SK-N-SH (cell line): Measurements from ENCODE around the gene CRTC2. TPM values are rescaled to one million over a fixed set of nuclear protein-coding genes. Genes with fewer than 3 reads are reported as not detected.
A peak's percentile ranks its signal among the peaks of the same experiment; 100 is the strongest.

ENCODE experiments used
- CTCF ChIA-PET: fragments of 300-600, 350-600 bp; formaldehyde crosslinking; extraction: SDS; loops from one replicate; lab custom pipeline; 2021; lab: Yijun Ruan, JAX
- POLR2A ChIA-PET: fragments of 350-600 bp; sonication (Branson Sonifier 250); formaldehyde crosslinking; extraction: SDS; loops from one replicate; lab custom pipeline; 2020; ENCODE audit warnings: antibody characterized with exemption, inconsistent platforms; lab: Yijun Ruan, JAX
- DNase-seq: peaks from one replicate; pipeline ENCODE4 v3.0.0; 2012
- H2AFZ ChIP-seq: fragments of 200-600 bp; sonication (generic); 2 replicates; pipeline ENCODE4 v1.8.1; 2016; ENCODE audit warnings: antibody characterized with exemption, mild to moderate bottlenecking, low read depth
- H3F3A ChIP-seq: fragments of 200-600 bp; sonication (generic); replicated peaks from 2 replicates; pipeline ENCODE3; 2016; ENCODE audit warnings: antibody characterized with exemption, mild to moderate bottlenecking; ENCODE audit not compliant: insufficient read depth
- H3K27ac ChIP-seq, 2 experiments: fragments of 200-500 bp in 1 of 2; fragments of 200-600 bp in 1 of 2; sonication (Bioruptor generic) in 1 of 2; sonication (generic), shearing (Covaris generic) in 1 of 2; 2 replicates each; pipeline versions ENCODE4 v1.5.1 to v1.6.1; 2014 to 2016; ENCODE audit warnings: low read depth in 2 of 2, inconsistent platforms in 1 of 2, low read length in 1 of 2, mild to moderate bottlenecking in 1 of 2, mixed read lengths in 1 of 2
- H3K27me3 ChIP-seq: fragments of 200-600 bp; sonication (generic), shearing (Covaris generic); 2 replicates; pipeline ENCODE4 v1.6.1; 2016; ENCODE audit warnings: mixed run types; ENCODE audit not compliant: insufficient read depth
- H3K36me3 ChIP-seq, 2 experiments: fragments of 200-500 bp in 1 of 2; fragments of 200-600 bp in 1 of 2; sonication (Bioruptor generic) in 1 of 2; sonication (generic) in 1 of 2; replicated peaks in 1 of 2; 2 replicates each; pipeline versions ENCODE3 to v1.5.1; 2014 to 2016; ENCODE audit warnings: low read length in 1 of 2, mild to moderate bottlenecking in 1 of 2; ENCODE audit not compliant: insufficient read depth in 2 of 2, control insufficient read depth in 1 of 2
- H3K4me1 ChIP-seq, 2 experiments: fragments of 200-500 bp in 1 of 2; fragments of 200-600 bp in 1 of 2; sonication (Bioruptor generic) in 1 of 2; sonication (generic), shearing (Covaris generic) in 1 of 2; 2 replicates each; pipeline versions ENCODE4 v1.5.1 to v1.6.1; 2014 to 2016; ENCODE audit warnings: low read depth in 1 of 2, low read length in 1 of 2, mixed run types in 1 of 2; ENCODE audit not compliant: insufficient read depth in 2 of 2, control insufficient read depth in 1 of 2
- H3K4me2 ChIP-seq: fragments of 200-600 bp; sonication (generic), shearing (Covaris generic); 2 replicates; pipeline ENCODE4 v1.6.1; 2017; ENCODE audit warnings: mixed run types
- H3K4me3 ChIP-seq, 2 experiments: fragments of 200-500 bp in 1 of 2; fragments of 200-600 bp in 1 of 2; sonication (Bioruptor generic) in 1 of 2; sonication (generic), shearing (Covaris generic) in 1 of 2; 2 replicates each; pipeline versions ENCODE4 v1.5.1 to v1.8.1; 2014 to 2016; ENCODE audit warnings: low read depth in 2 of 2, inconsistent platforms in 1 of 2, low read length in 1 of 2, mild to moderate bottlenecking in 1 of 2, mixed read lengths in 1 of 2, moderate library complexity in 1 of 2
- H3K79me2 ChIP-seq: fragments of 200-600 bp; sonication (generic); 2 replicates; pipeline ENCODE4 v1.8.1; 2017; ENCODE audit warnings: mild to moderate bottlenecking; ENCODE audit not compliant: insufficient read depth
- H3K9ac ChIP-seq: fragments of 200-600 bp; sonication (generic); 2 replicates; pipeline ENCODE4 v1.6.1; 2017; ENCODE audit warnings: mixed run types
- H3K9me2 ChIP-seq: fragments of 200-600 bp; sonication (generic); 2 replicates; pipeline ENCODE4 v1.6.1; 2017; ENCODE audit warnings: mixed run types
- H3K9me3 ChIP-seq: fragments of 200-600 bp; sonication (generic); 2 replicates; pipeline ENCODE4 v1.6.1; 2017; ENCODE audit warnings: mixed run types, mild to moderate bottlenecking, moderate library complexity
- H4K20me1 ChIP-seq: fragments of 200-600 bp; sonication (generic); 2 replicates; pipeline ENCODE4 v1.6.1; 2017; ENCODE audit warnings: mild to moderate bottlenecking, mixed run types; ENCODE audit not compliant: insufficient read depth
- EZH2phosphoT487 ChIP-seq: fragments of 200-600 bp; sonication (generic); IDR thresholded peaks from 2 replicates; pipeline ENCODE4 v1.6.1; 2017; ENCODE audit warnings: low read depth, mixed run types, mild to moderate bottlenecking, antibody characterized with exemption, moderate library complexity, borderline replicate concordance
- FOSL2 ChIP-seq: IDR thresholded peaks from 2 replicates; pipeline ENCODE4 v1.4.0; 2012; ENCODE audit warnings: low read depth, mild to moderate bottlenecking, moderate library complexity, borderline replicate concordance
- FOXJ3 ChIP-seq: sonication (generic); formaldehyde crosslinking; IDR thresholded peaks from 2 replicates; pipeline ENCODE4 v1.5.1; 2020; ENCODE audit warnings: mild to moderate bottlenecking, missing genetic modification reagents
- JUND ChIP-seq: IDR thresholded peaks from 2 replicates; pipeline ENCODE4 v1.4.0; 2012
- POLR2AphosphoS5 ChIP-seq: IDR thresholded peaks from 2 replicates; pipeline ENCODE4 v1.6.1; 2012; ENCODE audit warnings: low read depth, low read length
- RAD21 ChIP-seq: IDR thresholded peaks from 2 replicates; pipeline ENCODE4 v1.6.1; 2012; ENCODE audit warnings: mild to moderate bottlenecking, low read length
- REST ChIP-seq: IDR thresholded peaks from 2 replicates; pipeline ENCODE4 v1.6.1; 2012; ENCODE audit warnings: mild to moderate bottlenecking, low read depth, low read length, moderate library complexity
- RFX5 ChIP-seq: IDR thresholded peaks from 2 replicates; pipeline ENCODE4 v1.6.1; 2012; ENCODE audit warnings: mild to moderate bottlenecking, improper control_type of control experiment, low read length
- RXRA ChIP-seq: IDR thresholded peaks from 2 replicates; pipeline ENCODE4 v1.4.0; 2012; ENCODE audit warnings: low read depth, mild to moderate bottlenecking, borderline replicate concordance
- SIN3A ChIP-seq: IDR thresholded peaks from 2 replicates; pipeline ENCODE4 v1.6.1; 2012; ENCODE audit warnings: low read depth, mild to moderate bottlenecking, low read length, moderate library complexity, borderline replicate concordance
- SMC3 ChIP-seq: IDR thresholded peaks from 2 replicates; pipeline ENCODE4 v1.6.1; 2012; ENCODE audit warnings: low read depth, low read length, improper control_type of control experiment
- TCF12 ChIP-seq: IDR thresholded peaks from 2 replicates; pipeline ENCODE4 v1.4.0; 2012
- USF1 ChIP-seq: IDR thresholded peaks from 2 replicates; pipeline ENCODE4 v1.4.0; 2012; ENCODE audit warnings: low read depth, borderline replicate concordance
- ZBTB33 ChIP-seq: IDR thresholded peaks from 2 replicates; pipeline ENCODE4 v1.4.0; 2012; ENCODE audit warnings: low read depth, borderline replicate concordance
- WGBS: methylation state at CpG from one replicate; pipeline ENCODE4 v1.1.6; 2017; ENCODE audit warnings: low lambda C conversion rate; 5-methylcytosine and 5-hydroxymethylcytosine counted together
- polyA plus RNA-seq, 3 experiments: library from polyadenylated mRNA; depleted of rRNA; stranded (reverse); fragments of >200 nt; gene quantifications; 2 replicates each; pipeline ENCODE4 v1.2.3, GENCODE V29; 2012

CRTC2 gene
- polyA plus RNA-seq, 1 of the 3 experiments (the other 2 are of a cell fraction), result 25.5 TPM

GRCh38 chr1:153995202-153995601, 36.8 kb upstream of the CRTC2 start:
- Histone ChIP-seq H3K27ac (no peak overlapping the region), H3K27me3 (no peaks in the 10 kb centered on the region), H3K79me2 (peaks cover 24% of the 10 kb centered on the region), H3F3A (peaks cover 49% of the 10 kb centered on the region), H4K20me1 (peaks cover 8% of the 10 kb centered on the region; the same call in 1 of the 2 replicates), H3K4me3 (no peak overlapping the region), H3K36me3 (peaks cover 24 to 35% of the 10 kb centered on the region in 2 experiments), H3K4me2 (no peak overlapping the region), H3K9me3 (no peaks in the 10 kb centered on the region), H2AFZ (no peak overlapping the region), H3K9ac (no peak overlapping the region), H3K4me1 (peaks cover 17% of the 10 kb centered on the region in 2 experiments; a peak in 3 of 4 replicates), H3K9me2 (no peaks in the 10 kb centered on the region)
- ChIA-PET CTCF (interaction anchor here (0.6 to 1.0 kb wide), 2 partner anchors 49 to 65 kb away, joined by 3 to 4 read pairs; partner anchors contain the start of gene DENND4B), POLR2A (interaction anchor here (0.6 kb wide), 1 partner anchor 119 kb away, joined by 3 read pairs; no protein-coding TSS in a partner anchor)
- no peak for DNase-seq
- TF ChIP-seq RAD21 (no peak), POLR2AphosphoS5 (0 out of 2 replicates have a peak, but pooled peaks have one; percentile 3)
- 99% methylated on average over 3 of the region's 3 CpGs for WGBS

GRCh38 chr1:153991806-153992205, 33.4 kb upstream of the CRTC2 start:
- Histone ChIP-seq H3K4me2 (peak overlapping the region; percentile 83), H2AFZ (no peak overlapping the region), H3K4me1 (peaks cover 19% of the 10 kb centered on the region in 2 experiments; a peak in 3 of 4 replicates), H3K27me3 (no peaks in the 10 kb centered on the region), H3K36me3 (peaks cover 24 to 35% of the 10 kb centered on the region in 2 experiments), H3K27ac (peak overlapping the region; percentile 79 to 92; a peak in 2 of 4 replicates), H3K79me2 (peaks cover 24% of the 10 kb centered on the region), H4K20me1 (peaks cover 8% of the 10 kb centered on the region; the same call in 1 of the 2 replicates), H3K9me3 (no peaks in the 10 kb centered on the region), H3F3A (peaks cover 57% of the 10 kb centered on the region), H3K9me2 (no peaks in the 10 kb centered on the region), H3K4me3 (peak overlapping the region; percentile 82 to 85)
- DNase-seq, result no peak
- ChIA-PET POLR2A (interaction anchor here (0.9 to 2.5 kb wide), 5 partner anchors 9 to 208 kb away, joined by 4 to 59 read pairs (median 18); partner anchors contain the start of genes CREB3L4 and JTB), CTCF (interaction anchor here (2.6 to 3.3 kb wide), 2 partner anchors 45 to 314 kb away, joined by 11 to 12 read pairs; partner anchors contain the start of gene DENND4B)
- WGBS, result 90% methylated on average over 2 of the region's 2 CpGs
- TF ChIP-seq USF1 (no peak), SIN3A (no peak), REST (no peak), FOXJ3 (CRISPR knock-in tag) (no peak), RFX5 (no peak), RXRA (no peak), ZBTB33 (no peak), JUND (no peak), TCF12 (no peak), SMC3 (no peak), FOSL2 (no peak), EZH2phosphoT487 (no peak)
- TF ChIP-seq, all 33 proteins: peak for 0
- peak overlapping the region; percentile 92 for H3K9ac ChIP-seq
